Measurements from ENCODE around the gene BICD2. TPM values are rescaled to one million over a fixed set of nuclear protein-coding genes. Genes with fewer than 3 reads are reported as not detected.

BICD2 gene
- total and polyA plus RNA-seq, 10 of the 15 experiments (the other 5 are each of a cell fraction or from before 2014, with no cell fraction given), result 5.3 to 25.5 (median 14.4) TPM

- no peak for TF ChIP-seq ZBTB40 (IDR thresholded peaks at IDR 0.05; ENCODE audit: borderline replicate concordance)
- TF ChIP-seq ATF2 (IDR thresholded peaks at IDR 0.05; ENCODE audit: low read length), result no peak
- TF ChIP-seq ZNF622 (IDR thresholded peaks at IDR 0.05), result no peak
- no peak for TF ChIP-seq CHD2 (IDR thresholded peaks at IDR 0.05; ENCODE audit: borderline replicate concordance, low read depth, low read length)
- no peak for TF ChIP-seq ZNF274 (IDR thresholded peaks at IDR 0.05; ENCODE audit: insufficient read depth, insufficient read length)
- TF ChIP-seq ZNF687 (IDR thresholded peaks at IDR 0.05), result no peak
- TF ChIP-seq IRF5 (IDR thresholded peaks at IDR 0.05; ENCODE audit: borderline replicate concordance), result no peak
- TF ChIP-seq NR2F1 (conservative IDR thresholded peaks at IDR 0.05), result no peak
- TF ChIP-seq HSF1 (IDR thresholded peaks at IDR 0.05; ENCODE audit: low read depth, low read length), result no peak
Measured at GRCh38 chr9:92710368-92710767, 54.3 kb downstream of the BICD2 start (continued).
